HUES6 (cell line): ENCODE data around the gene SESN1.

Source experiments
- H3K27ac ChIP-seq: 2 replicates; pipeline ENCODE4 v1.7.0; 2013; ENCODE audit warnings: low read depth, mild to moderate bottlenecking, low read length, inconsistent platforms
- H3K27me3 ChIP-seq: 2 replicates; pipeline ENCODE4 v1.6.1; 2013; ENCODE audit warnings: low read length; ENCODE audit not compliant: control insufficient read depth, insufficient read depth
- H3K36me3 ChIP-seq: 2 replicates; pipeline ENCODE4 v1.6.1; 2013; ENCODE audit warnings: low read length; ENCODE audit not compliant: control insufficient read depth, insufficient read depth
- H3K4me1 ChIP-seq: 2 replicates; pipeline ENCODE4 v1.6.1; 2013; ENCODE audit warnings: low read length; ENCODE audit not compliant: control insufficient read depth, insufficient read depth
- H3K4me3 ChIP-seq: 2 replicates; pipeline ENCODE4 v1.5.1; 2013; ENCODE audit warnings: low read depth, low read length
- H3K9ac ChIP-seq: one replicate; pipeline ENCODE4 v1.6.1; 2013; ENCODE audit warnings: mild to moderate bottlenecking, low read length
- H3K9me3 ChIP-seq: 2 replicates; pipeline ENCODE4 v1.6.1; 2013; ENCODE audit warnings: low read depth, low read length; ENCODE audit not compliant: control insufficient read depth, insufficient read depth

The SESN1 gene

GRCh38 chr6:109048670-109049415, 45.8 kb downstream of the SESN1 start:
- Histone ChIP-seq H3K27me3 (no peaks in the 10 kb centered on the region), H3K4me1 (peaks cover 8% of the 10 kb centered on the region), H3K27ac (no peak overlapping the region), H3K9ac (no peak overlapping the region), H3K9me3 (peaks cover 14% of the 10 kb centered on the region), H3K4me3 (no peak overlapping the region), H3K36me3 (no peaks in the 10 kb centered on the region)

- Histone ChIP-seq H3K27ac (no peak overlapping the region), H3K4me3 (no peak overlapping the region), H3K9me3 (peaks cover 14% of the 10 kb centered on the region), H3K9ac (no peak overlapping the region), H3K36me3 (no peaks in the 10 kb centered on the region), H3K27me3 (no peaks in the 10 kb centered on the region), H3K4me1 (peaks cover 3% of the 10 kb centered on the region)
Observed at GRCh38 chr6:109048176-109048575, 46.5 kb downstream of the SESN1 start.

- no peak overlapping the region for H3K27ac ChIP-seq
- no peaks in the 10 kb centered on the region for H3K4me1 ChIP-seq
- H3K9me3 ChIP-seq = peaks cover 14% of the 10 kb centered on the region
- no peaks in the 10 kb centered on the region for H3K36me3 ChIP-seq
- no peak overlapping the region for H3K4me3 ChIP-seq
- no peak overlapping the region for H3K9ac ChIP-seq
- no peaks in the 10 kb centered on the region for H3K27me3 ChIP-seq
Observed at GRCh38 chr6:109045493-109045892, 49.2 kb downstream of the SESN1 start.

- H3K4me3 ChIP-seq = no peak overlapping the region
- 0 out of 2 replicates have a peak, but pooled peaks cover under 1% of the 10 kb centered on the region for H3K9me3 ChIP-seq
- peaks cover 3% of the 10 kb centered on the region; the same call in 1 of the 2 replicates for H3K4me1 ChIP-seq
- no peak overlapping the region for H3K9ac ChIP-seq
- no peaks in the 10 kb centered on the region for H3K36me3 ChIP-seq
- H3K27ac ChIP-seq = no peak overlapping the region
- H3K27me3 ChIP-seq = no peaks in the 10 kb centered on the region
Observed at GRCh38 chr6:109039795-109040194, 54.9 kb downstream of the SESN1 start.

DNA sequence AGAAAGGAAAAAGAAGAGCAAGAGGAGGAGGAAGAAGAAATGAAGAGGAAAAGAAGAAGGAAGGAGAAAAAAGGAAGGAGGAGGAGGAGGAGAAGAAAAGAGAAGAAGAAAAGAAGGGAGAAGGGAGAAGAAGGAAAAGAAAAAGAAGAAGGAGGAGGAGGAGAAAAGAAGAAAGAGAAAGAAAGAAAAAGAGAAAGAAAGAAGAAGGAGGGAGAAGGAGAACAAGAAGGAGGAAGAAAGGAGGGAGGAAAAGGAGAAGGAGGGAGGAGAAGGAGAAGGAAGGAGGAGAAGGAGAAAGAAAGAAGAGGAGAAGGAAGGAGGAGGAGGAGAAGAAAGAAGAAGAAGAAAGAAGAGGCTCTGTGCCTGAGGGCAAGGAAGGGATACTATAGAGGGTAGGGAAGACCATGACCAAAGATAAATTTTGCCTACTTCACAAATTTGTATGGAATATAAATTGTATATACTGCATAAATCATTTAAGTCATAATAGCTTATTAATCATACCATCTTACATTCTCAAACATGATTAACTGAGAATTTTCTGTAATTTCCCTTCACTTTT, 55.7 kb downstream of the SESN1 start:
- H3K9me3 ChIP-seq = no peaks in the 10 kb centered on the region
- H3K36me3 ChIP-seq = no peaks in the 10 kb centered on the region
- H3K27me3 ChIP-seq = no peaks in the 10 kb centered on the region
- H3K9ac ChIP-seq = no peak overlapping the region
- no peak overlapping the region for H3K4me3 ChIP-seq
- peaks cover 3% of the 10 kb centered on the region; the same call in 1 of the 2 replicates for H3K4me1 ChIP-seq
- no peak overlapping the region for H3K27ac ChIP-seq

DNA sequence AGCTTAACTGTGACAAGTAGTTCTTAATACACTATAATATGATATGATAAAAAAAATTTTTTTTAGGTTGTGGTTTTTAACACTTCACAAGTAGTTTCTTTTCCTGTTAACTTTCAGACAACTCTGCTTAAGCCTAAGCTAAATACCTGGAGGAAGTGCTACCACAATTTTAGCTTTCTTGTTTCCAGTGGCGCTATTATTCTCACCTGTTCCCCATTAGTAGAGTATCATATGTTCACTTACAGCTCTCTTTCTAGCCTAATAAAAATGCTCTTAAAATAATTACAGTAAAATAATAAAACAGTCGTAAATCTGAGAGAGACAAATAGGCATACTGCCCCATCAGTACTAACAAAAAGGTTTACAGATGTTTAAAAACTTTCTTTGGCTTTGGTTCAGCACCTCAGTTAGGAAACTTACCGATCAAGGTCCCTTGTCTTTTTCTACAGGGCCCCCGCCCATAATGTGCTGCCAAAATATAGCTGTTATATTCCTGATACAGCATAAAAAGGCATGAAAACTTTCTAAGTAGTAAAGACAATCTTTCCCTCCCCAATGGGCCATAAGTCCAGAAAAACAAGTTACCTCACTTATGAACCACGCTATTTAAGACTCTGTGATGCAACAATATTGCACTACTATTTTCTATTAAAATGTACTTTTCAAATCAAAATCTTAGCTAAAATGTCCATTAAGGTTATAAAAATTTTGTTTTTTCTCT, 57.9 kb downstream of the SESN1 start:
- Histone ChIP-seq H3K4me3 (no peak overlapping the region), H3K4me1 (peaks cover 3% of the 10 kb centered on the region; the same call in 1 of the 2 replicates), H3K27me3 (no peaks in the 10 kb centered on the region), H3K9me3 (no peaks in the 10 kb centered on the region), H3K9ac (no peak overlapping the region), H3K36me3 (no peaks in the 10 kb centered on the region), H3K27ac (no peak overlapping the region)

- Histone ChIP-seq H3K27me3 (no peaks in the 10 kb centered on the region), H3K4me1 (peaks cover 3% of the 10 kb centered on the region; the same call in 1 of the 2 replicates), H3K36me3 (no peaks in the 10 kb centered on the region), H3K4me3 (no peak overlapping the region), H3K9ac (no peak overlapping the region), H3K9me3 (no peaks in the 10 kb centered on the region), H3K27ac (no peak overlapping the region)
Observed at GRCh38 chr6:109034526-109034925, 60.1 kb downstream of the SESN1 start.

DNA sequence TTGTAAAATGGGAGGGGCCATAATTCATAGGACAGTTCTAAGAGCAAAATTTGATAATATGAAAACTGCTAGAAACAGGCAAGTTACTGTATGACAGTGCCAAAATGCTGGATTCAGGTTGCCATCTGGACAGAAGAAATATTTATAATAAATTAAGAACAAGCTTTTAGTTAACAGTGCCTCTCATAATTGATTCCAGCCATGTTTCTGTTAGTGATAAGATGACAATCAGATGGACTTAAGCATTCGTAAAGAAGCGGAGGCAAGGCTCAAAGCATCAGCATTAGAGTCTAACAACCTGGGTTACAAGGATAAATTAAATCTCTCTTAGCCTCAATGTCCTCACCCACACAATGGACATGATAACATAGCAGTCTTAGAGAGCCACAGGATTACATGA, 61.0 kb downstream of the SESN1 start:
- Histone ChIP-seq H3K9me3 (no peaks in the 10 kb centered on the region), H3K9ac (no peak overlapping the region), H3K27ac (no peak overlapping the region), H3K4me3 (no peak overlapping the region), H3K27me3 (no peaks in the 10 kb centered on the region), H3K36me3 (no peaks in the 10 kb centered on the region), H3K4me1 (peaks cover 3% of the 10 kb centered on the region; the same call in 1 of the 2 replicates)

DNA sequence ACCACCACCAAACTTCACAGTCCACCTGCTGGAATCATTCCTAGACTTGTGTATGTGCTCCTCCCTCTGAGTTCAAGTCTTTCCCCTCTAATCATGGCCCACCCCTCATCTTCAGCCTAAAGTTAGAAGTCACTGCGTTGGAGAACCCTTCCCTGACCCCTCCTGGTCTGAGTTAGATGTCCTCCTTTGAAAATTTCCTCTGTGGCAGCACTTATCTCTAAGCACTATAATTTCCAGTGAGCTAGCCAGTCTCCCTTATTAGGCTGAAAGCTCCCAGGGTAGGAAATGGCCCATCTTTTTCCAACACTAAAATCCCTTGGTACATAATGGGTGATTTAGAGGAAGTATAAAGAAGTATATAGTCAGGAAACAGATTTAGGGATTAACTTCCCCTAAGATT, 63.2 kb downstream of the SESN1 start:
- H3K36me3 ChIP-seq = no peaks in the 10 kb centered on the region
- H3K27ac ChIP-seq = no peak overlapping the region
- H3K4me1 ChIP-seq = no peaks in the 10 kb centered on the region
- no peaks in the 10 kb centered on the region for H3K27me3 ChIP-seq
- no peaks in the 10 kb centered on the region for H3K9me3 ChIP-seq
- H3K4me3 ChIP-seq = no peak overlapping the region
- no peak overlapping the region for H3K9ac ChIP-seq

GRCh38 chr6:109029313-109029712, 65.3 kb downstream of the SESN1 start:
- Histone ChIP-seq H3K4me1 (no peaks in the 10 kb centered on the region), H3K27me3 (no peaks in the 10 kb centered on the region), H3K4me3 (no peak overlapping the region), H3K9ac (no peak overlapping the region), H3K9me3 (no peaks in the 10 kb centered on the region), H3K27ac (no peak overlapping the region), H3K36me3 (no peaks in the 10 kb centered on the region)

- no peak overlapping the region for H3K9ac ChIP-seq
- no peak overlapping the region for H3K27ac ChIP-seq
- no peaks in the 10 kb centered on the region for H3K4me1 ChIP-seq
- H3K4me3 ChIP-seq = no peak overlapping the region
- H3K9me3 ChIP-seq = no peaks in the 10 kb centered on the region
- no peaks in the 10 kb centered on the region for H3K27me3 ChIP-seq
- H3K36me3 ChIP-seq = no peaks in the 10 kb centered on the region
Observed at GRCh38 chr6:109028439-109028838, 66.2 kb downstream of the SESN1 start.
